Glomerular endothelial cell (primary cell): ENCODE measurements around the gene KCTD14. TPM values are rescaled to one million over a fixed set of nuclear protein-coding genes. Genes with fewer than 3 reads are reported as not detected.
"Not testable (repeated sequence)": the region's sequence is repeated elsewhere in the genome, so short reads cannot be mapped to it uniquely, and the experiment has no call there.

ENCODE experiments used
- DNase-seq: peaks from one replicate; pipeline ENCODE4 v3.0.0-alpha.2; 2011; ENCODE audit warnings: low read depth, low spot score; ENCODE audit errors: extremely low read depth
- total RNA-seq: library from RNA; depleted of rRNA; stranded (reverse); fragments of >200 nt; gene quantifications from 2 replicates; pipeline ENCODE4 v1.2.3, GENCODE V29; 2015

Gene KCTD14
- total RNA-seq, 1 donor from 2014 or later, result 0.58 TPM

DNA sequence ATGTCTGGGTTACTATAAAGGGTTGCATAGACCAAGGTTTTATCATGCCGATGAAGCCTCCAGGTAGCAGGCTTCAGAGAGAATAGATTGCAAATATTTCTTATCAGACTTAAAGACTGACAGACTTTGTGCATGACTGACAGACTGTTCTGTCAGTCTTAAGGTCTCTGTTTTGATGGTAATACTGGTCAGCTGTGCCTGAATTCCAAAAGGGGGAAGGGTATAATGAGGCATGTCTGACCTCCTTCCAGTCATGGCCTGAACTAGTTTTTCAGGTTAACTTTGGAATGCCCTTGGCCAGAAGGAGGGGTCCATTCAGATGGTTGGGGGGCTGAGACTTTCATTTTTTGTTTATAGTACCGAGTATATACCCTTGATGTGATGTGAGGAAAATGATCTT lies 4.7 kb upstream of the KCTD14 start:
- no peak for DNase-seq

GRCh38 chr11:78025378-78025777 lies 2.3 kb upstream of the KCTD14 start:
- no peak for DNase-seq

DNA sequence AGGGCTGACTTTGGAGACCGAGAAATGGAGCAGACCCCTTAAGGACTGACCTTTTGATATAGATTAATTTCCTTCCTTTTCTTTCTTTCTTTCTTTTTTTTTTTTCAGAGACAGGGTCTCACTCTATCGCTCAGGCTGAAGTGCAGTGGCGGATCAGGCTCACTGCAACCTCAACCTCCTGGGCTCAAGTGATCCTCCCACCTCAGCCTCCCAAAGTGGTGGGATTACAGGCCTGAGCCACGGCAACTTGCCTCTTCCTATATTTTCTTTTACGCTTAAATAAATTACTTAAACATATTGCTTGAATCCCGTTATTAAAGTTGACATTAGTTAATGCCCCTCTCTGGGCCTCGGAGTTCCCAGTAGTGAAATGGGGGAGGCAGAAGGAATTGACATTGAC lies 350 bp upstream of the KCTD14 start:
- DNase-seq, result no peak

GRCh38 chr11:78021611-78022010 lies 1.5 kb downstream of the KCTD14 start:
- DNase-seq, result no peak

GRCh38 chr11:78020246-78020645 lies 2.8 kb downstream of the KCTD14 start:
- DNase-seq, result no peak

GRCh38 chr11:78019808-78020207 lies 3.3 kb downstream of the KCTD14 start:
- DNase-seq, result no peak

DNA sequence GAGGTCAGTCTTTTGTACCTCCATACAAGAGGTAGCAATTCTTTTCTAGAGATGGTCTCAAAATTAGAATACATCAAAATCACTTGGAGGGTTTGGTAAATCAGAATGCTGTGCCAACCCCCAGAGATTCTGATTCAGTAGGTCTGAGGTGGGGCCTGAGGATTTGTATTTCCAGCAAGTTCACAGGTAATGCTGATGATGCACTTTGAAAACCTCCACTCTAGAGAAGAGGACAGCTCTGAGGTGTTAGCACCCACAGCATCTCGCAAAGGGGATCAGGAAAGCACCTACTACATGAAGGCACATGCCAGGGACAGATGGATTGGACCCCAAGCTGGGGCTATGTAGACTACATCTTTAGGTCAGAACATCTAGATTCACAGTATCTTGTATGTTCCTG lies 7.2 kb downstream of the KCTD14 start:
- DNase-seq, result no peak

- DNase-seq, result not testable (repeated sequence)
Measured at GRCh38 chr11:78014937-78015520, 8.0 kb downstream of the KCTD14 start.

GRCh38 chr11:78011301-78011700 lies 11.8 kb downstream of the KCTD14 start:
- DNase-seq, result no peak

DNA sequence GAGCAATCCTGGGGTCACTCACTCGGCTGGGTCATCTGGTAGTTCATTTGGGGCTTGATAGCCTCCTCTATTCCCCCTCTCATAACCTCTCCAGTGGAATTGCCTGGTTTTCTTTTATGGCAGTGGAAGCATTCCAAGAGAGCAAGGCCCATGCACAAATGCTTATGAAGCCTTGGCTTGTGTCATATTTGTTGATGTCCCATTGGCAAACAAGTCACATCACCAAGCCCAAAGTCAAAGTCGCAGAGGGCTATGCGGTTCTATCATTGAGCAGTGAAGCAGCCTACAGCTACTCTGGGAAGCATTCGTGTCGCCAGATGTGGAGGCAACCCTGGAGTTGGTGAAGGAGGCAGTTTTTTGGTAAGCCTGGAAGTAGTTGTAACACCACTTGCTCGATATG lies 12.3 kb downstream of the KCTD14 start:
- no peak for DNase-seq

- DNase-seq, result no peak
Measured at GRCh38 chr11:78010304-78010703, 12.8 kb downstream of the KCTD14 start.

- no peak for DNase-seq
Measured at GRCh38 chr11:78009062-78009461, 14.0 kb downstream of the KCTD14 start.

DNA sequence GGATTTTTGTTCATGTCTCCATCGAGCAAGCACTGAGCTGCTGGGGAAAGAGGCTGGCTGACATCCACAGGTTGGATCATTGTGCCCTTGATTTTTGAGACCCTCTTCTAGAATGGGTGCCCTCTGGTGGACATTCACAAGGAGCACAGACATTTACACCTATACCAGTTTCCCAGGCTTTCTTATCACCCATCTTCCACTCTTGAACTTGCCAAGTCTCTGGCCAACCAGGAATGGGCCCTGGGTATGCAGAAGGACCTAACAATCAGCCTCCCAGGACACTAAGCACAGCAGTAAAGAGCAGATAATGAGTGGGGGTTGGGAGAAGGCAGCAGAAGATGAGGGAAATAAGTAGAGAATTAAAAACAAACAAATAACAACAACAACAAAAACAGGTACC lies 22.9 kb downstream of the KCTD14 start:
- DNase-seq, result peak; percentile 50

- DNase-seq, result no peak
Measured at GRCh38 chr11:77999446-78000030, 23.5 kb downstream of the KCTD14 start.

DNA sequence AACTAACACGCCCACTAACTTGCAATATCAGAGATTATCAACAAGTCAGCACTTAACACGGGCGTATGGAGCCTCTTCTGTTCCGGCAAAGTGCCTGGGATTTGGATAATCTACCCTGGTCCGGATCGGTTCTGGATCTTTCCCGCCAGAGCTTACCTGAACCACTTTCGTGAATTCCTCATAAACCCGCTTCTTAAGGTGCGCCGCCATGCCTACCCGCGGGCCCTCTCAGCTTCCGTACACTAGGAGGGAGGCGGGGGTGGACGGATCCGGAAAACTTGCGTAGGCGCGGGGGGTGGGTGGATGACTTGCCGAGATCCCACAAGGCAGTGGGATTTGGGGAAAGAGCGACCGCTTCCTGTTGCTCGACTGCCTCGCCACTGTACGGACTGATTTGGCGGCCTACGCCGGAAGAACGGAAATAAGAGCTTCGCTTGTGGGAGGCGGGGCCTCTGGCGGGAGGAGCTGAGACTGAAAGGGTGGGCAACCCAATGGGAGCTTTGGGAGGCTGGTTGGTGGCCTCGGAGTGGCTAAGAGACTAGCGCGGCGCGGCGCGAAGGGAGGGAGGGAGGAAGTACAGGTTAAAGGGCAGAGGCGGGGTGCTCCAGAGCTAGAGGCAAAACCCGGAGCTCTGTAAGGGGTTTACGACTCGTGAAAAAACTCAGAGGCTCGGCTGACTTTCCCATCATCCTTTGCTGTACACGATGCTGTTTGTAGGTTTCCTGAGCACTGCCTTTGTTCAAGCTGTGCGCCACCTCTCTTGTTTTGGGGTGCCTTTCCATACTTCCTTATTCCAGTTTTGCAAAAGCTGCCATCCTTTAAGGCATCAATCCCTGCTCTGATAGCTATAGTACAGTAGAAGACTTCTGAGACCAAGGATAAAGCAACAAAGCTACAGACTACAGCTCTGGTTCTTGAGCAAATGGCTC lies 28.4 kb downstream of the KCTD14 start, which contains the start of gene INTS4:
Gene INTS4, minus strand, starts transcription at position 235 of the 929 bp plus-strand sequence. Its CDS starts 25 bp downstream, at position 210.
- DNase-seq, result peak; percentile 95

GRCh38 chr11:77993902-77994301 lies 29.2 kb downstream of the KCTD14 start:
- DNase-seq, result no peak

GRCh38 chr11:77990981-77991380 lies 32.1 kb downstream of the KCTD14 start:
- DNase-seq, result no peak

GRCh38 chr11:77986456-77986855 lies 36.6 kb downstream of the KCTD14 start:
- not testable (repeated sequence) for DNase-seq

- no peak for DNase-seq
Measured at GRCh38 chr11:77981346-77981947, 41.6 kb downstream of the KCTD14 start.

- DNase-seq, result no peak
Measured at GRCh38 chr11:77968337-77968736, 54.7 kb downstream of the KCTD14 start.

DNA sequence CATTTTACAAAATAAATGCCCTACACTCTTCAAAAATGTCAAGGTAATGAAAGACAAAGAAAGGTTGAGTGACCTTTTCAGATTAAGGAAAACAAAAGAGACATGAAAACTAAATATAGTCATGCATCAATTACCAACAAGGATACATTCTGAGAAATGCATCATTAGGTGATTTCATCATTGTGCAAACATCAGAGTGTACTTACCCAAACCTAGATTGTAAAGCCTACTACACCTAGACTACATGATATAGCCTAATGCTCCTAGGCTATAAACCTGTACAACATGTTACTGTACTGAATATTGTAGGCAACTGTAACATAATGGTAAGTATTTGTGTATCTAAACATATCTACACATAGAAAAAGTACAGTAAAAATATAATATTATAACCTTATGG lies 55.3 kb downstream of the KCTD14 start:
- DNase-seq, result no peak
